NCI-H1092 treated with DMSO at 0.1 percent for 48 hours (cell line): ENCODE measurements around the gene SGK1.
"Not testable (repeated sequence)": the region's sequence is repeated elsewhere in the genome, so short reads cannot be mapped to it uniquely, and the experiment has no call there.

Experiments
- DNase-seq: peaks from one replicate; lab custom pipeline; 2025; lab: John Stamatoyannopoulos, UW

SGK1 gene

DNA sequence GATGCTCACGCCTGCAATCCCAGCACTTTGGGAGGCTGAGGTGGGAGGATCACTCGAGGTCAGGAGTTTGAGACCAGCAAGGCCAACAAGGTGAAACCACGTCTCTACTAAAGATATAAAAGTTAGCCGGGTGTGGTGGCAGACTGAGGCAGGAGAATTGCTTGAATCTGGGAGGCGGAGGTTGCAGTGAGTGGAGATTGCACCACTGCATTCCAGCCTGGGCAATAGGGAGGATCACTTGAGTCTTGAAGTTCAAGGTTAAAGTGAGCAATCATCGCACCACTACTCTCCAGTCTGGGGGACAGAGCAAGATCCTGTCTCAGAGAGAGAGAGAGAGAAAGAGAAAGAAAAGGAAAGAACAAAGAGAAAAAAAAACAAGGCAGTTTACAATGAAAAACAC lies 13.5 kb downstream of the SGK1 start:
- not testable (repeated sequence) for DNase-seq

DNA sequence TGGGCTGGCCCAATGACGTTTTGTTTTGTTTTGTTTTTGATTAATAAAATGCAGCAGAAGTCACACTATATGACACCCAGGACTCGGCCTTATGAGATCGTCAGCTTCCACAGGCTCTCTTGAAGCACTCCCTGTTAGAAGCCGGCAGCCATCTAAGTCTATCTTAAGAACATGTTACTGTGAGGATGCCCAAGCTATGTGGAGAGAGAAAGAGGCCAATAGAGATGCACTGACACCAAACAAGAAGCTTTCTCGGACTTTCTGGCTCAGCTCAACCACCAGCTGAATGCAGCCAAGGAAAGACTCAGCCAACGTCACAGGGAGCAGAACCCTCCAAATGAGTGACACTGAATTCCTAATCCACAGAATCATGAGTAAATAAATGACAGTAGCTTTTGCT lies 14.0 kb downstream of the SGK1 start:
- no peak for DNase-seq

DNA sequence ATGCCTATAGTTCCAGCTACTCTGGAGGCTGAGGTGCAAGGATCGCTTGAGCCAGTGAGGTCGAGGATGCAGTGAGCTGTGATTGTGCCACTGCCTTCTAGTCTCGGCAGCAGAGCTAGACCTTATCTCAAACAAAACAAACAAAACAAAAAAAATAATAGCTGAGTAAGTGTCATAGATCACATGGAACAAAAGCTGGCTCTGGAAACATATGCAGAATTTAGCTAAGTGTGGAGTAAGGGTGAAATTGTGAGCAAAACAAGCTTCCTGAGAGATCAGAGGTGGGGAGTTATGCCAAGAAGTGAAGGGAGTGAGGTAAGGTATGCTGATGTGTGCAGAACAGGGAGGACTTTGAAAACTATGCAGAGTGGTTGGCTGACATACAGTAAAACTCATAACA lies 18.7 kb downstream of the SGK1 start:
- DNase-seq: no peak

DNA sequence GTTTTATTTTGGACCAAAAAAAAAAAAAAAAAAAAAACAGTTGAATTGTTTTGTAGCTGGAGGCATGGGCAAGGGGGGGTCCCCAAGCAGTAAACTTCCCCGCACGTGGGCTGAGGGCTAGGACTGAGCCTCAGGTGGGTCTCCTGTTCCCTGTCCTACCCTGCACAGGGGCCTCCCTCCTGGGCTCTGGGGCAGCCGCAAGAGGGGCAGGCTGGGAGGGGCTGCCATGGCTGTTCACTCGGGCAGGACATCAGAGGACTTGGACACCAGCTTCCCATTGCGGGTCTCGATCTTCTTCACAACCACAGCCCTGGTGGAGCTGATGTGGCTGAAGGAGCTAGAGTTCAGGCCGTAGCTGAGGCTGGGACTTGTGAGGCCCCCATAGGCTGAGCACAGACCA lies 21.1 kb downstream of the SGK1 start:
- no peak for DNase-seq

DNA sequence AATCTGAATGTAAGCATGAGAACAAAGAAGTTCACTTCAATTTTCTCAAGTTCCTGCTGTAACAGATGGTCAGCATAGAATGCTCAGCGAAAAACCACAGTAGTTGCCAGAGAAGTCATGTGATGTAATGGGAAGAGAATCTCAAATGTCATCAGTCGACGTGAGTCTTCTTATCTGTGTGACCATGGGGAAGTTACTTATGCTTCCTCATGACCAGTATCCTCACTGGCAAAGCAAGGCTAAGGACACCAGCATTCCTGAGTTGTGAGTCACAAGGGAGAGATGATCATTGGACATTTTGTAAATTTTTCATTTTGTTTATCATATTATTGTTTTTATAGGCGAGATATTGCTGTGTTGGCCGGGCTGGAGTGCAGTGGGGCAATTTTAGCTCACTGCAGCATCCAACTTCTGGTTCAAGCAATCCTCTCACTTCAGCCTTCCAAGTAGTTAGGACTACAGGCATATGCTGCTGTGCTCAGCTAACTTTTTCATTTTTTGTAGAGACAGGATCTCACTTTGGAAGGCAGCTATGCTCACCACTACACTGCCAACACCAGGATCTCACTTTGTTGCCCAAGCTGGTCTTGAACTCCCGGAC lies 21.9 kb downstream of the SGK1 start:
- no peak for DNase-seq

DNA sequence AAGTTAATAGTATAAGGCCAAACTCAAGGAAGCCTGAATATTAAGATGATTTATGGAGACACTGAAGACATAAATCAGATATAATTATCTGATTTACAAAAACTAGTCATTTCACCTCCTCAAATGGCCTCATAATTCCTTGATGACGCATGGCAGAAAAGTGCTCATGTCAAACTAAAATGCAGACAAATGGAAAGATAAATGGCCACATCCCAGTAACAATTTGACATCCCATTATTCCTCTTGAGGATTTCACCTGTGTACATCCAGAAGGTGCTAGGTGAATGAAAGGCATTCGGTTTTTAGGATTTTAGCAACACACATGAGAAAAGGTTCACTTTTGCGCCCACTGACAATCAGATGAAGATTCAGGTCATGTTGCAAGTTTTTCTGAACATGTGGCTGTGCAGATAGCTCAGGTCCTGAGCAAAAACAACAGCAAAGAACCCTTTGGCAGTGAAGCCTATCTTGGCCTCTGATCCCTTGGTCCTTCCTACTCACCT lies 24.2 kb downstream of the SGK1 start:
- DNase-seq: no peak

DNA sequence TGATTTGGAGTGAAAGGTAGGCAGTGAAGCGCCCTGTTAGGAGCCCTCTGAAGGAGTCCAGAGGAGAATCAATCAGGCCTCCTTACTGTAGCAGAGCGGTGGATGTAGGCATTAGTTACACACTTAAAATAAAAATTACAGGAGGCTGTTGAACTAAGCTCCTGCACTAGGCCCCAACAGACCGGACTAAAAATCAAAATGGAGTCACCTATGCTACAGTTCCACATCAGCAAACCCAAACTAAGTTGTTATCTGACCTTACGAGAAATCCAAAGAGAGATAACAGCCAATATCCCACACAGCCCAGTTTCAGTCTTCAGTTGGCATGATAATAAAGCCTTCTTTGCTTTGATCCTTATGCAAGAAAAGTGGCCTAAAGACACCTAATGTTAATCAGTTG lies 26.8 kb downstream of the SGK1 start:
- DNase-seq: no peak

DNA sequence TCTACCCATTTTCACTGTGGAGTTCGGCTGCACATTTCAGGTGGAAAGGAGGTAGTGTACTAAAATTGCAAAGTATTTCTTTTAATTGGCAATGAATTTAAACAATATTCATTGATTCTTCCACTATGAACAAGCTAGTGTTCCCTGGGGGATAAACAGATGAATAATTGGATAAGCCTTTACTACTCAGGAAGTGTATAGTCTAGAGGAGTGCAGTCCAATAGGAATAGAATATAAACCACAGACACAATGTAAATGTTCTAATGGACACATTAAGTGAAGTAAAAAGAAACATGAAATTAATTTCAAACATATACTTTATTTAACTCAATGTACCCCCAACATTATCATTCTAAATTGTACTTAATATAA lies 28.7 kb downstream of the SGK1 start:
- DNase-seq: no peak

DNA sequence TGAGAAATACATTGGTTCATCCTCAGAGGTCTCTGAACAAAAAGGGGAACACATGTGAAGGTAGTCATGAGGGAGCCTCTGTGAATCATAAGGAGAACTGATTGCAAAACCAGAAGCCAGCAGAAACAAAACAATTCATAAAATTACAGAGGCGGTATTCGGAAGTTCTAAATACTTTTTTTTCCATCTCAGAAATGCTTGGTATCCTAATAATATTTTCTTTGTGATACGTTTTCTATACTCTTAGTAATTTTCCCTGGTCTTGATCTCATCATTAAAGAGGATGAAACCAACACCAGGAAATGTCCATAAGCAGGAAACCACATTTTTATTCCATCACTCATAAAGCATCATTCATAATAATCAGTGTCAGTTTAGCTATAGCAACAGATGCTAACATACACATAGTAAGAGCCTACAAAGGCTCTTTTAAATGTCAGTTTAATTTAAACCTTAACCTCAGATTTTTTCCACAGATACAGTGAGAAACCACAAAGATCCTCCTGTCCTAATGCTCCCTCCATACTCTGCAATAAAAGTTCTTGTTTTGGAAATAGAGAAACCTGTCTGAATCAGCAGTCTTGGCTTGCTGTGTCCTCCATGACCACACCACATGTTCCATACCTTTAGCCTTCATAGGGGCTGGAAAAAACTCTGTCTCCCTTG lies 29.2 kb downstream of the SGK1 start:
- no peak for DNase-seq

DNA sequence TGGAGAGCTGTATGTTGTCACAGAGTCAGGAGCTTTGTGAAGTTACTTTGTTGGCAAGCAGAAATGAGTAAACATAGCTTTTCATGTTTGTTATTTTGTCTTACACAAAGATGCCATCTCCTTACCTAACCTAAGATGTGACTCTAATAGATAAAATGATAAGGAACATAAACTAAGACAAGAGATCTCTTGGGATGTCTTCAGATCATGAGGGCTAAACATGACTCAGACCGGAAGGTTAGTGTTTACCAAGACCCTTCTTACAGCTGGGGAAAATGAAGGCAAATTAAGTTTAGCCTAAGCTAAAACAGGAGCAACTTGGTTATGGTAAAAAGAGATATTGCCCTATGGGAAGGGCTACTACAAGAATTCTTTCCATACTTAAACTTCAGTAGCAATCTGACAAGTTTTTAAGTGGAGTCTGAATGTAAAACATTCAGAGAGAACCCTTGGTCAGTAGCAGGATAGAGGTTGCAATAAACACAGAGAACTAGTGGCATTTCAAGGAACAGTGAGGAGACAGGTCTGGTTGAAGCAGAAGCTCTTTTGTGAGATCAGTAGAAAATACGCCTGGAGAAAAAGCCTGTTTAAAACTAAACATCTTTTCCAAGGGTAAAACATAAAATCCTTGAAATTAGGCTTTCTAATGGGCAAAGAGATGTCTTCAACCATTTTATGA lies 29.9 kb downstream of the SGK1 start:
- DNase-seq: no peak

DNA sequence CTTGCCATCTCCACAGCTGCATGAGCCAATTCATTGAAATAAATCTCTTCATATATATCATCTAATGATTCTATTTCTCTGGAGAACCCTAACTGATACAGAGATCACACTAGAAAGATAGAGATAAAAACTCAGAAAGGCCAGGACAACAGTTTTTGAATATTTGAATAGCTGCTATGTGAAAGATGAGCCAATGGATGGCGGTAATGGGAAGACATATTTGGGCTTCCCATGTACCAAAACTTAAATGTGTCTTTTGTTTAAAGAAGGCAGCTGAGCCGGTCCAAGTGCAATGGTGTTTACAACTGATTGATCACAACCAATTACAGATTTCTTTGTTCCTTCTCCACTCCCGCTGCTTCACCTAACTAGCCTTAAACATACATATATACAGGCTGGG lies 35.1 kb downstream of the SGK1 start:
- no peak for DNase-seq

DNA sequence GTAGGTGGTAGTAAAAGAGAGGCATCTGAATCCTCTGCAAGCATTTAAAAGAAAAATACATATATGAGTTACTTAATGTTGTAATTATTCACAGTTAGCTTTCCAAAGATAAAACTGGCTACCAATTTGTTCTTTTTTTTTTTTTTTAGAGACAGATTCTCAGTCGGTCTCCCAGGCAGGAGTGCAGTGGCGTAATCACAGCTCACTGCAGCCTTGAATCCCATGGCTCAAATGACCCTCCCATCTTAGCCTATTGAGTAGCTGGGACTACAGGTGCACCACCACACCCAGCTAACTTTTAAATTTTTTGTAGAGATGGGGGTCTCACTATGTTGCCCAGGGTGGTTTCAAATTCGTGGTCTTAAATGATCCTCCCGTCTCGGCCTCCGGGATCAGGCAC lies 36.5 kb downstream of the SGK1 start:
- no peak for DNase-seq

DNA sequence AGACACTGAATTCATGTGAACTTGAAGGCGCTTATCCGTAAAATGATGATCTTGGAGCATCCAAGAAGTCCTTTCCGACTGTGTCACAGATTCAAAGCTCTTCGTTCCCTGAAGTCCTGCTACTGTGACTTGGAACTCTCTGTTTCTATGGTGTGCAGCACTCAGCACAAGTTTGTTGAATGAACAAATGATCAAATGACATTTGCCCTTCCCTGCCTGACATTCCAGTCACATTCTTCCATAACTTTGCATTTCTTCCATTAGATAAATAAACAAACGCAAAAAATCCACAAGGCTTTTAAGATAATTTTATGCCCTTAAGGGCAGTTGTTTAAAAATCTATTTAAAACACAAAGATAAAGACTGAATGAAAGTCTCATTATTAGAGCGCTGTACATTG lies 39.9 kb downstream of the SGK1 start:
- no peak for DNase-seq

DNA sequence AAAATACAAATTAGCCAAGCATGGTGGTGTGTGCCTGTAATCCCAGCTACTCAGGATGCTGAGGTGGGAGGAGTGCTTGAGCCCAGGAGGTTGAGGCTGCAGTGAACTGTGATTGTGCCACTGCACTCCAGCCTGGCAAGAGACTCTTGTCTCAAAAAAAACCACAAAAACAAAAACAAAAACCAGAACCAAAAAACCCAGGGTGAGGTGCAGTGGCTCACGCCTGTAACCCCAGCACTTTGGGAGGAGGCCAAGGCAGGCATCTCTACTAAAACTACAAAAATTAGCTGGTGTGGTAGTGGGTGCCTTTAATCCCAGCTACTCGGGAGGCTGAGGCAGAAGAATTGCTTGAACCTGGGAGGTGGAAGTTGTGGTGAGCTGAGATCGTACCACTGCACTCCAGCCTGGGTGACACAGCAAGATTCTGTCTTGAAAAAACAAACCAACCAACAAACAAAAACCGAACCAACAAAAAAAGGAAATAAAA lies 41.0 kb downstream of the SGK1 start:
- not testable (repeated sequence) for DNase-seq

DNA sequence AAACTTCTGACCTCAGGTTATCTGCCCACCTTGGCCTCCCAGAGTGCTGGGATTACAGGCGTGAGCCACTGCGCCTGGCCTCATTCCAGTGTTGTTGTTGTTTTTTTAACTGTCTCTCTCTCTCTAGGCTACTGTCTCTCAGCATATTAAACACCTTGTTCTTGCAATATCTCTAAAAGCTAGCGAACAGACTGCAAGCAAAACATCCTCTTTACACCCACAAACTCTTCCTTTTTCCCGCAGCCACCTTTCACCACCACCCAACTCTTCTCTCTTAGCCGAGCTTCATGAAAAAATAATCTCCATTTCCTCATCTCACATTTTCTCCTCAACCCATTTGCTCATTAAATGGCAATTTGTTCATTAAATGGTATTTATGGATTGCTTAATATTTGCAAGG lies 45.5 kb downstream of the SGK1 start:
- DNase-seq: no peak

DNA sequence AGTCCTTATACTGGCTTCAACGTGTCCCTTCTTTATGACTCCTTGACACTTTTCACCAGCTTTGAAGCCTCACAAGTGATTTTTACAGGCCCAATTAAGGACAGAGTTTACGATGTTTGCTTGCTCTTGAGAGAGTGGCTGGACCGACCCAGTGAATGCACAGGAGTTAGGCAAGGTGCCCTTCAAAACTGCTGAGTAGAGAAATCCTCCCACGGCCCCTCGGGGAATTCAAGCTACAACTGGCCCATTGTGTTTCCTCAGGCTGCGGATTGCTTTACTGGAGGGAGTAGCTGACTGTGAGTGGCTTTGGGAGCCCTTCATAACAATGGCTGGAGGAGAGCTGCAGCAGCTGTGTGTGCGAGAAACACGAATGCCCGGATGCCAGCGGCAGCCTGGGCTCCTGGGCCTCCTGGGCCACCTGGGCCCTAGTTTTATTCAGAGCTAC lies 50.0 kb downstream of the SGK1 start:
- DNase-seq: peak; percentile 14

DNA sequence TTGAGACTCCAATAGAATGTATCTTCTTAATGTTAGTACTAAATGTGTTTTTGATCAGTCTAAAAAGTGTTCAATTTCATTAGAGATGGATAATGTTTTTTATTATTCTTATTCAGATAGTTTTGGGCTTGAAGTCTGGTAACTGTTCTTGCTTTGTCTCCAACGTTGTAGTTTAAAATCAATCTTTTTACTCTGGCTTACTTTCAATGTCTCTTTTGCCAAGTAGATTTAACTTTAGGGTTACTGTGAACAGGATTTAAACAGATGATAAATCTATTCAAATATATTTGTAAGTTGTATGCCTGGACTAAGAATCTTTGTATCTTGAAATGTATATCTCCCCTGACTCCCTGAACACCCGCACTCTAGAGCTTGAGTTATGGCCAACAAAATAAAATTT lies 51.1 kb downstream of the SGK1 start:
- no peak for DNase-seq

DNA sequence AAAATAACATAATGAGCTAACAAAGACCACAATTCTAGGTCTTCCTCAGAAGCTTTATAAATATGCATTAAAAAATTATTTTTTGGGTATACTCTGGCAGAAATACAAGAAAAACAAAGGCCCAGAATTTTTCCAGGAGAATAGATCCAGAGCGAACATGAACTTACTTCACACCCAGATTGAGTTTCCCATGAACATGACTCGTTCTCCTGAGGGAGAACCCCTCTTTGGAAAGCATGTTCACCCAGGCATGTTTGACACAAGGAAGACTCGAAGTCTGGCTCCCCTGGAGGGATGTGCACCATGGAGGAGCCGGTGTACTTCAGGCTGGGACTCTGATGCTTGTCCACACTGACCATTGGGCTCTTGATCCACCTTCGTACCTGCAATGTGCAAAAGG lies 56.1 kb downstream of the SGK1 start:
- no peak for DNase-seq

DNA sequence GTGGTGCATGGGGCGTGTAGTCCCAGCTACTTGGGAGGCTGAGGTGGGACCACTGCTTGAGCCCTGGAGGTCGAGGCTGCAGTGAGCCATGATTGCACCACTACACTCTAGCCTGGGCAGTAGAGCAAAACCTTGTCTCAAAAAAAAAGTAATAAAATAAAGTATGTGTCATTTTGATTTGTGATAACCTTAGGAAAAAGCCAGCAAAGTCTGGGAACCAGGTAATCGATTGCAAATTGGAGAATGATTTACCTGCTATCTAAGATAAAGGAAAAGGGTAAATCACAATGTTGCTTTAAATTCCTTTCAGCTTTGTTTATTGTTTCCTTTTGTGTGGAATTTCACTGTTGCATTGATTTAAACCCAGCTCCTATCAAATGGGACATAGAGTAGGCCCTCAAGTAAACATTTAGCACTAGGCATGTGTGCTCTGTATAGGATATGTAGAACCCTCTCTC lies 59.0 kb downstream of the SGK1 start:
- DNase-seq: no peak

DNA sequence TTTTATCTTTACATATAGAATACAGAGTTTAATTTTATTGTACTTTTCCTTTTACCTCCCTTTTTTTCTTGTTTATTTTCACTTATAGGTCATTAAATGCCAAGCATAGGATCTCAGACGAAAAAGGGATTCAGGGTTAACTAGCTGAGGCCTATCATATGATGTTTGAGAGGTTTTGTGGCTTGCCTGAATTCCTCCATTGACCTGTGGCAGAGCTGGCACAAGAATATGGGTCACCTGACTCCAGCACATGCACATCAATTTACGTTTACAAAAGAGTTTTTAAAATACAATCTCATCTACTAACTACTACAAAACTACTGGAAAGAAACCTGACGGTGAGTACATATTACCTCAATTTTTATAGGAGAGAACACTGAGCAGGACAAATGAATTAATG lies 60.4 kb downstream of the SGK1 start:
- DNase-seq: no peak

DNA sequence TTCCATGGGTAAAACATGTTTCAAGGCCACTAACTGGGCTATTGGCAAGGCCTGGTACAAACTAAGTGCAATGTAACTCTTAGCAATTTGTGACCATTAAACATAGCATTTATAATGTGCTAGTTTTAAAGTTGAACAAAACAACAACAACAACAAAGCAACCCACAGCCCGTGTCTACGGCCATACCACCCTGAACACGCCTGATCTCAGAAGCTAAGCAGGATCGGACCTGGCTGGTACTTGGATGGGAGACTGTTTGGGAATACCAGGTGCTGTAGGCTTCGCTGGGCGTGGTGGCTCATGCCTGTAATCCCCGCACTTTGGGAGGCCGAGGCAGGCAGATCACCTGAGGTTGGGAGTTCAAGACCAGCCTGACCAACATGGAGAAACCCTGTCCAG lies 61.0 kb downstream of the SGK1 start:
- no peak for DNase-seq

DNA sequence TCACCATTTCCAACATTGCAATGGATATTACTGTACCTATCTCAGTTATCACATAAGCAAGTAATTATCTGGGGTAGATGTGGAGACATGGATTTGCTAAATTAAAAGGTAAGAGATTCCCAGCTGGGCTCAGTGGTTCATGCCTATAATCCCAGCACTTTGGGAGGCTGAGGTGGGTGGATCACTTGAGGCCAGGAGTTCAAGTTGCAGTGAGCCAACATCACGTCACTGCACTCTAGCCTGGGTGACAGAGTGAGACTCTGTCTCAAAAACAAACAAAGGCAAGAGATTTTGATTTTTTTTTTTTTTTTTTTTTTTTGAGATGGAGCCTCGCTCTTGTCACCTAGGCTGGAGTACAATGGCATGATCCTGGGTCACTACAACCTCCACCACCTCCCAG lies 62.6 kb downstream of the SGK1 start:
- not testable (repeated sequence) for DNase-seq

DNA sequence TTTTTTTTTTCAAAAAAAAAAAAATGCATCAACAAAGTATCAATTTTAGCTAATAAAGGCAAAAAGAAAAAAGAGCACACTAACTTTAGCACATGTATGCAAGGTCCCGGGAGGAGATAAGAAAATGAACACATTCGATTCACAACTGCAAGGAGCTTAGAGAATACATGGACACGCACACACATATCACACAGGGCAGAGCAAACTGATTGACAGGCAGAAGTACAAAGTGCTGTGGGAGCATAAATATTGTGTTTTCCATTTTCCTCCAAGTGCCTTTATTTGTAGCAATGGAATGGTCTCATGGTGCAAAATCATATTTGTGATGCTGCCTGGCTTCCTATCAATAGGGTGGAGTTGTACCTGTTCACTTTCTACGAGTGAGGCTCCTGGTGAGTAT lies 63.8 kb downstream of the SGK1 start:
- no peak for DNase-seq
